Stimulated activated CD8-positive, alpha-beta memory T cell treated with anti-CD3 and anti-CD28 coated beads, Interleukin-7, amount 100 ng/mL, for 1 hour (primary cell): ENCODE data around the gene PGAP2.
"Not testable (repeated sequence)": the region's sequence is repeated elsewhere in the genome, so short reads cannot be mapped to it uniquely, and the experiment has no call there.

Source experiments
- DNase-seq, 2 donors: peaks; one replicate each; pipeline ENCODE4 v3.0.0-alpha.2; 2020; ENCODE audit warnings: low read depth in 2 of 2

Gene PGAP2

GRCh38 chr11:3803726-3804495 lies 4.4 kb upstream of the PGAP2 start:
- no peak for DNase-seq

GRCh38 chr11:3808861-3809623 lies 682 bp downstream of the PGAP2 start:
- DNase-seq: no peak

GRCh38 chr11:3809624-3809928 lies 1.2 kb downstream of the PGAP2 start:
- no peak for DNase-seq

- no peak for DNase-seq
These were observed 2.1 kb downstream of the PGAP2 start for GRCh38 chr11:3810446-3810845.

GRCh38 chr11:3810951-3811350 lies 2.6 kb downstream of the PGAP2 start:
- no peak for DNase-seq

- not testable (repeated sequence) for DNase-seq
These were observed 6.5 kb downstream of the PGAP2 start for GRCh38 chr11:3814832-3815231.

- no peak for DNase-seq
These were observed 7.5 kb downstream of the PGAP2 start for GRCh38 chr11:3815845-3816244.

- no peak for DNase-seq
These were observed 8.3 kb downstream of the PGAP2 start for GRCh38 chr11:3816673-3817072.

- DNase-seq: no peak
These were observed 8.9 kb downstream of the PGAP2 start for GRCh38 chr11:3817181-3817800.

GRCh38 chr11:3820971-3821370 lies 12.6 kb downstream of the PGAP2 start:
- DNase-seq: no peak

GRCh38 chr11:3822312-3822711 lies 14.0 kb downstream of the PGAP2 start:
- no peak for DNase-seq

GRCh38 chr11:3823303-3823702 lies 14.9 kb downstream of the PGAP2 start:
- DNase-seq: no peak

GRCh38 chr11:3823762-3824506 lies 15.6 kb downstream of the PGAP2 start:
- DNase-seq: no peak

GRCh38 chr11:3824714-3825472 lies 16.5 kb downstream of the PGAP2 start:
- DNase-seq: peak; percentile 62 to 66

- DNase-seq: no peak
These were observed 17.3 kb downstream of the PGAP2 start for GRCh38 chr11:3825473-3826154.

GRCh38 chr11:3826721-3827120 lies 18.4 kb downstream of the PGAP2 start:
- DNase-seq: no peak

- DNase-seq: no peak
These were observed 19.2 kb downstream of the PGAP2 start for GRCh38 chr11:3827434-3828186.

GRCh38 chr11:3830088-3830487 lies 21.7 kb downstream of the PGAP2 start:
- no peak for DNase-seq

- DNase-seq: no peak
These were observed 22.4 kb downstream of the PGAP2 start for GRCh38 chr11:3830730-3831129.
